ENCODE measurements around the gene CD200.

CD200 gene

DNA sequence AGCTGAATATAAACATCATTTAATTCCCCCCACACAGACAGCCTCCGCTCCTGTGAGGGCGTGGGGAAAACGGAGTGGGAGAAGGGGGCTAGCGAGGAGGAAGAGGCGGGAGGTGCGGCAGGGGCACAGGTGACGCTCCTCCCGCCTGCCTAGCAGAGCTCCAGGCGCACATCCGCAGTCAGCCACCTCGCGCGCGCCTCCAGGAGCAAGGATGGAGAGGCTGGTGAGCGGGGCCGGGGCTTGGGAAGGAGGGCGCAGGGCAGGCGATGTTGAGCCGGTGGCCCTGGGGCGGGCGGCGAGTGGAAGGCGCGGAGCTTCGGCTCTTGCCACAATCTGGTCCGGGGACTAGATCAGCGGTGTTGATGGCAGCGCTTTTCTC, at the start of gene CD200:
CD200 (plus strand) TSS at position 155 of the 379 bp plus-strand sequence; CDS start at position 212, 57 bp downstream.
- DNase-seq (ENCODE audit: low read depth), result no peak

DNA sequence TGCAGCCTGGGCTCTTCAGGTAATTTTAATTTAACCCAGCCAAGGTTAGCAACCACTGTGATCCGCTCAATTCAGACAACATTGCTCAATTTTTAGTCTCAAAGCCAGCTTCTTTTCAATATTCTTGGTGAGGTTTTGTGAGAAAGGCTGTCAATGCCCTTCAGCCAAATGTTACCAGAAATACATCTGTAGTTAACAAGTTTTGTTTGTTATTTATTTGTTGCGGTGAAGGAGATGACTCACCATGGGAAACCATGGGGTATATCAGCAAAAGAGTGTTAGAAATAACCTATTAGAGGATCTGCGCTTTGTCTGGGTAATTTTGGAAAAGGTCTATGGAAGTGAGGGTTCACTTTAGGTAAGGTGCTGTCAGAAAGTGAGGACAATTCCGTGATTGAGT, 43.9 kb upstream of the CD200 start:
- DNase-seq (ENCODE audit: low read depth), result no peak

DNA sequence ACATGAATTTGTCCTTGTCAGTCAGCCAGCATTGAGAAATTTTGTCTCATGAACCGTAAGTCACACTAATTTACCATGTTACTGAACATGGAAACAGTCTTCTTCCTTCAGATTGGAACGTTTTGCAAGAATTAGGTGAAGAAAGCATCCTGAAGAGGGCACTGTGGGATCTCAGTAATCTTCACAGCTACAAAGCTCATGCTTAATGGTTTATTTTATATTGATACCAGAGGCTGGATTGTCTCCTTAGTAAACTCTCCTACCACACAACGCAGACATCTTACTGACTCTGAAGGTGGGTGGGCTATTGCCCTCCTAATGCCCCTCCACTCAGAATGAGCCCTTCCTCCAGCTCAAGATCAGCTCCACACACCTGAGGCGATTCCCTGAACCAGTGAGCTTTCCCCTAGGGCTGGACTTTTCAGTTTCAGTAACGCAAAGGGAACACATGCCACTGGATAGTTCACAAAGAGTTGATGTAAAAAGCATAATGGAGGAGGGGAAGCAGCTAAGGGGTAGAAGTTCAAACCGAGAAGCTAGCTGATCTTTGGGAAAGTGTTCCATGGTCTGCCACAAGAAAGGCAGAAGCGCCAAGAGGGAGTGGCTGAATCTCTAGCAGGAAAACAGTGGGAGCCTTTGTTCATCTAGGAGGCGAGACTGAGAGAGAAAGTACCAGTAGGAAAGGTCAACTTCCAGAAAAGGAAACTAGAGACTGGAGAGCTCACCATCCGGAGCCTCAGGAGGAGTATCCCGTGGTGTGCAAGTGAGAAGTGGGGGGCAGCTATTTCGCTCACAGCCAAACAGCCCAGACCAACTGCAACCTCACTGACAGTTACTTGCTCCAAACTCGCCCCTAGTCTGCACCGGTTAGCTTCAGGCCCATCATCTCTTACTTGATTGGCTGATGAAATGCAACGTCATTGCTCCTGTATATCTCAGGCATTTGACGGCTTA, 39.3 kb upstream of the CD200 start, which contains the start of gene SLC9C1:
SLC9C1 (minus strand) TSS at position 849 of the 954 bp plus-strand sequence. CDS start 7,425 bp downstream, outside the sequence.
- peak; percentile 90 for DNase-seq (ENCODE audit: low read depth)

- no peak for DNase-seq (ENCODE audit: low read depth)
Observed at GRCh38 chr3:112297714-112298113, 35.2 kb upstream of the CD200 start.

GRCh38 chr3:112298781-112299180, 34.2 kb upstream of the CD200 start:
- DNase-seq (ENCODE audit: low read depth), result no peak

GRCh38 chr3:112302150-112302830, 30.7 kb upstream of the CD200 start:
- no peak for DNase-seq (ENCODE audit: low read depth)

- DNase-seq (ENCODE audit: low read depth), result no peak
Observed at GRCh38 chr3:112302881-112303763, 29.8 kb upstream of the CD200 start.

- no peak for DNase-seq (ENCODE audit: low read depth)
Observed at GRCh38 chr3:112303764-112304325, 29.1 kb upstream of the CD200 start.

DNA sequence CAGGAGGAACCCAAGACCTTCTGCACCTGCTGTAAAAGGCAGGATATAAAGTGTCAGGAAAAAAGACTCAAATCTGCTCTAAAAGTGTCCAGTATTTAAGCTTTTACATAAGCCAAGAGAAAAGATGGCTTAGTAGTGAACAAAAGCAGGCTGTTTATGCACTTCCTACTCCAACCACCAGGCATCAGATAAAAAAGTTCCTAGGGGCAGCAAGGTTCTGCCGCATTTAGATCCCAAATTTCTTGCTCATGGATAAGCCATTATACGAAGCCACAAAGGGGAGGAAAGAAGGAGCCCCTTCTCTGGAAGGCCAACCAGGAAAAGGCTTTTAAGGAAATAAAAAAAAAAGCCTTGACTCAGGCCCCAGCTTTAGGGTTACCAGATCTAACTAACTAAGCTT, 28.3 kb upstream of the CD200 start:
- no peak for DNase-seq (ENCODE audit: low read depth)

- DNase-seq (ENCODE audit: low read depth), result no peak
Observed at GRCh38 chr3:112306825-112307224, 26.1 kb upstream of the CD200 start.

DNA sequence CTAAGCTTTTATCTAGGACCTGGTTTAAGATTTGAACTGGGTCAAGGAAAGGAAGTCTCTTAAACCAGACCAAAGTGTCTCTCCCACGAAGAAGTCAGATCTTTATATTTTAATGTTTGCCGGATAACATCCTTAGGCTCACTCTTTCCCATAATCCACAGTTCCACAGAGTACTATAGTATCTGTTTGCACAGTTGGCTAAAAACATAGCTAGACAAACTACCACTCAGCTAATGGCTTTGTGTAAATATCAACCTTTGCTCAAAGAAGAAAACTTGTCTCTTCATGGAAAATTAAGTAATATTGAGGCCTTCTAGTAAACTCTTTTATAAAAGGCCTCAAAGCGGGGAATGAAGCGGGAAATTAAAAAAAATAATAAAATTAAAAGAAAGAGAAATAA, 25.4 kb upstream of the CD200 start:
- no peak for DNase-seq (ENCODE audit: low read depth)

- peak; percentile 46 for DNase-seq (ENCODE audit: low read depth)
Observed at GRCh38 chr3:112308151-112308911, 24.6 kb upstream of the CD200 start.

GRCh38 chr3:112314649-112315048, 18.3 kb upstream of the CD200 start:
- no peak for DNase-seq (ENCODE audit: low read depth)

DNA sequence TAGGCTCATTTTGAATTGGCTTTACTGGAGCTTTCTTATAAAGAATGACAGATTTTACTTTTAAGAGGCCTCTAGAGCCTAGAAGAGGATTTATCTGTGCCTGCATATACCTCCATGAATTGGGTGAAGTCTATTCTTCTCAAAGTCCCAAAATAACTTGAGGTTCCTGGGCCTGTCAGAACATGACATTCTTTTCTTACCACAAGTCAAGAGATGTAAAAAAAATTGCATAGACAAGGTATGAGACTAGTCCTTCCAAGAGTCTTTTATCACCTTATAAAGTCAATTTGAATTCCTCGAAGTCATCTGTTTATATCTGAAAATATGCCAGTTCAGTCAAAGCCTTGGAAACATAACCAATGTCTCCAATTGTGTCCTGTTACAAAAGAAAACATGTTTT, 17.2 kb upstream of the CD200 start:
- DNase-seq (ENCODE audit: low read depth), result no peak

GRCh38 chr3:112319516-112320276, 13.3 kb upstream of the CD200 start:
- DNase-seq (ENCODE audit: low read depth), result no peak

DNA sequence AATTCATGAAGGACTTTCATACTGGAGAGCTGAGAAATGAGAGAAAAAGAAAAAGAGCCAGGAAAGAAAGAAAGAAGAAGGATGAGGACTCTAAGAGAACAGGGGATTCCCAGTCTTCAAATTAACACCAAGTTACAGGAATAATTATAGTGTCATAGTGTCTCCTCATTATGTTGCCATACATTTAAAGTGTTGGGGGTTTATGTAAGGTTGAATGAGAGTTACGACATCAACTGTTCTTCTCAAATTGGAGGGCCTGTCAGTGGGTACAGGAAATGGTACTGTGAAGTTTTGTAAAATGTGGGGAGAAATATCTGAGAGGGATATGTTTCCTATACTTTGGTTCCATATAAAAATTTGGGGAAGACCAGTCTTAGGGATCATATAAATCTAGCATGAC, 12.3 kb upstream of the CD200 start:
- no peak for DNase-seq (ENCODE audit: low read depth)

GRCh38 chr3:112321867-112322652, 10.9 kb upstream of the CD200 start:
- DNase-seq (ENCODE audit: low read depth), result no peak

DNA sequence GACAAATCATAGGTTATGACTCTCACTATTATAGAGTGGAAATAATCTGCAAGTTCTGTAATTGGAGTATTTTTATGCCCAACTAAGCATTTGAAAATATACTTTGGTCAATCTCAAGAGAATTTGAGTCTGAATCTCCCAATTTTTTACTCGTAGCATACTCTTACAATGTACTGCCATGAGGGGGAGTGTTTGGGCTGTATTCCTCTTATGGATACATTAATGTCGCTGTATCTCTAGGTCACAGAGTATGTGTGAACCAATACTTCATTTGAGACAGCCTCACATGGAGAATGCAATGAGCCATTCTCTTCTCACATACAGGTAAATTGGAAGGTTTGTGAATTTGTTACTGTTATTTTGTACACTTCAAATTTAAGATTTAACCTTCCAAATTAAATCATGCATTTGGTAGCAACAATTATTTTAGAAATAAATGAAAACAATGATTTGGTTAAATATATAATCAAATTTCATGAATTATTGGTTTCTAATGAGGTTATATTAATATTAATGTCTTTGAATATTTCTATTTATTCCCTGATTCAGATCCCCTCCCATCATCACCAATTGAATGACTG, 5.5 kb upstream of the CD200 start:
- peak; percentile 47 for DNase-seq (ENCODE audit: low read depth)

DNA sequence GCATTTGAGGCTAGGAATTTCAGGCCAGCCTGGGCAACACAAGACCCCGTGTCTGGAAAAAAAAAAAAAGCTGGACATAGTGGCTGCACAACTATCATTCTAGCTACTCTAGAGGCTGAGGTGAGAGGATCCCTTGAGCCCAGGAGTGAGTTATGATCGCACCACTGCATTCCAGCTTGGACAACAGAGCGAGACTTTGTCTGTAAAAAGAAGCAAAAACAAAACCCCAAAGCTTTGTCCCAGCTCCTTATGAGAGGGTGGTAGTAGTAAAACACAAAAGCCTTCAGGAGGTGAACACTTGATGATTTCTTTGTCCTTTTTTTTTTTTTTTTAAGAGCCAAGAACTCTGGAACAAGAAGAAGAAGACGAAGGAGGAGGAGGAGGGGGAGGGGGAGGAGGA, 1.1 kb upstream of the CD200 start:
- DNase-seq (ENCODE audit: low read depth), result no peak

Measured in fibroblast of gingiva (primary cell).